HG02798 (cell line): Measurements from ENCODE around the gene MUC13.

Experiments
- ATAC-seq: cut with Tn5 transposase; IDR thresholded peaks from one replicate; pipeline ENCODE4 v1.9.1; 2021; ENCODE audit warnings: mild to moderate bottlenecking; ENCODE audit not compliant: unreplicated experiment, poor library complexity

The MUC13 gene

GRCh38 chr3:124881976-124882697, 52.4 kb downstream of the MUC13 start:
- ATAC-seq: no peak

- ATAC-seq: no peak
Observed at GRCh38 chr3:124879337-124879680, 55.2 kb downstream of the MUC13 start.

DNA sequence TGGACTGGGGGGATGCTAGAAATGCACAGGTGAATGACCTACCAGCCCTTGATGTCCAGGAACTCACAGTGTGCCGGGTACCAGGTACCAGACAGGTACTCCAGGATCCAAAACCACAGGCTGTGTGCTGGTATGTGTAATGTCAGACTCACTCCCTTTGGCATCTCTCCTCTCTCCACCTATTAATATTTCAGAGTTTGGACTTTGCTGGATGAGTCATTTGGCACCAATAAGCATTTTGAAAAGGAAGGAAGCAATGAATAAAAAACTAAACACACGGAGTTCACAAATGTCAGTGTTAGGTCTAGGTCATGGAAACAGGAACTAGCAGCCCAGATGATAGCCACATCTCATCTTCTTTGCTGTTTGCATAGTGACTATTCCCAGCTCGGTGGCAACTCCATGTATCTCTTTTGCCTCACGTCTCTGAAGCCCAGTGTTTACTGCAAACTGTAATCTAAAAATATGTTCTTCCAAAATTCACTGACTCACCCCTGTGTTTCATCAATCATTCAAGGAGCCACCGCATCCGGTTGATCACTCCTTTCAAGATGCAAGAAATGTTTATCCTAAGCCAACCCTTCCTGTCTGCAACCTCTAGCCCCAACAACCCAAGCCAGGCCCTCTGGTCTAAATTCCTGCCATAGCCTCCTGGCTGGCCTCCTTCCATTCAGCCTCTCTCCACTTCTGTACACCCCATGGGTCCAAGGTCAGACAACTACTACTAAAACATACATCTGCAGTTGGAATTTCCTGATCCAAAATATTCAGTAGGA, 55.8 kb downstream of the MUC13 start:
- ATAC-seq: no peak

DNA sequence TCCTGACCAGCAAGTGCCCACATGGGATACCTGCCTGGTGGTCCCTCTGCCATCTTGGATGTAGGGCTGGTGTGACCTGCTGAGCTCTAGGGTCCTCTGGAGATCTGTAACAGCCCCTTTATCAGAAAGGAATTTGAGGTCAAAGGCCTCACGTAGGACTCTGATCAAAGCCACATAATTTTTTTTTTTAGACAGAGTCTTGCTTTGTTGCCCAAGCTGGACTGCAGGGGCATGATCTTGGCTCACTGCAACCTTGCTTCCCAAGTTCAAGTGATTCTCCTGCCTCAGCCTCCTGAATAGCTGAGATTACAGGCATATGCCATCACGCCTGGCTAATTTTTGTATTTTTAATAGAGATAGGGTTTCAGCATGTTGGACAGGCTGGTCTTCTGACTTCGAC, 56.9 kb downstream of the MUC13 start:
- no peak for ATAC-seq

DNA sequence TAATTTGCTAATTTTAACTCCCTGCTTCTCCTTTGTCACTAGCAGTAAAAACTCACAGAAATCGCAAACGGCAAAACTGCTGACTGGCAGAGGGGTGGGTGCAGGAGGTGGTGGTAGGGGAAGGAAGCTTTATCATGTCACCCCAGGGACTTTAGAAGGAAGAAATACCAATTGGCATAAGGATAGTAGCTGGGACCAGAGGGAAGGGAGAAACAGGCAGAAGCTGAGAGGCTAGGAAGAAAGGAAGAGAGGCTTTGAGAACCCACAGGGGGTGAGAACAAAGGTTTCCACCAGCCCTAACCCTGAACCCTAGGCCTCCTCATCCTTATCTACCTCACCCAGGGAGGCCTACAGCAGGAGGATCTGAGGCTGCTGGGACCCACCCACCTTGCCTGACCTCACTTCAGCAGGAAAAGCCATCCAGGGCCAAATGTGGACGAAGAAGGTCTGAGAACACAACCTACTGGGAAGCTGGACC, 58.1 kb downstream of the MUC13 start:
- ATAC-seq: no peak

- no peak for ATAC-seq
Observed at GRCh38 chr3:124873226-124873625, 61.3 kb downstream of the MUC13 start.

GRCh38 chr3:124867511-124867910, 67.0 kb downstream of the MUC13 start:
- no peak for ATAC-seq

DNA sequence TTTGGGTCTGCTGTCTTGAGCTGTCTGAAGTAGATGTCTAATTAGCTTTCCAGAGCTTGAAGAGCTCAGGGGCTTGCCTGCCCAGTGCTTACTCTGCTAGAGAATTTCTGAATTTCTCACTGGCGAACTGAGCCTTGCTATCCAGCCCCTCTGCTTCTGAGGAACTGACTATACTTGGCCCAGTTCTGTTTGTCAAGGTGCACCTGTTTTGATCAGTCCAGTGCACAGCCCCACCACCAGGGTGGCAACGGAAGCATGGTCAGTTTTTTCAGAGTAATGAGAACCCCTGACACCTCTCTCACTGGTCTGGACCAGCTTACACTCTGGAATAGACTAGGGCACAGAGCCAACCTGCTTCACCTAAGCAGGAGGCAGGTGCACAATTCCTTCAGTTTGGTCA, 72.5 kb downstream of the MUC13 start:
- ATAC-seq: no peak

GRCh38 chr3:124861041-124861440, 73.5 kb downstream of the MUC13 start:
- ATAC-seq: no peak

- ATAC-seq: no peak
Observed at GRCh38 chr3:124860599-124860998, 74.0 kb downstream of the MUC13 start.

DNA sequence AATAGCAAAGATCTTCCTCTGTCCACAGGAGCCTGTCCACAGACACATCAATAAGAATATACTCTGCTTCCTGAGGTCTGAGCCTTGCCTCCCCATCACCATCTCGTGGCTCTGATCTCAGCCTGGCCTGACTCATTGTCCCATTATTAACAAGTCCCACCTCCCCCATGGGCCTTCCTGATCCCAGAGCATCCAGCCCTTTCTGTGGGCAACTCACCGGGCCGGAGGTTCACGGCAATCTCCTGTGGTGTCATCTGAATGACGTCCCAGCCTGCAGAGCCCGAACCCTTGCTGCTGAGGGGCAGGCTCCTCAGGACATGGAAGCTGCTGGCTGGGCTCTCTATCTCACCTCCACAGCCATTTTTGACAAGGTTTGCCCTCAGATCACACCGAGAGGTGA, 75.5 kb downstream of the MUC13 start:
- ATAC-seq: no peak

- no peak for ATAC-seq
Observed at GRCh38 chr3:124858275-124858674, 76.3 kb downstream of the MUC13 start.

GRCh38 chr3:124856677-124857076, 77.9 kb downstream of the MUC13 start:
- ATAC-seq: no peak
